ENCODE results near the gene UQCRHL.

- TF ChIP-seq POLR2A (IDR thresholded peaks at IDR 0.05; ENCODE audit: low read length) (no peak), GATA1 (IDR thresholded peaks at IDR 0.05; ENCODE audit: low read depth, low read length) (no peak)
Observed at GRCh38 chr1:15775706-15776105, 31.7 kb downstream of the UQCRHL start.
